DND-41 (cell line): ENCODE results near the gene DNAH14.
"Not testable (repeated sequence)": the region's sequence is repeated elsewhere in the genome, so short reads cannot be mapped to it uniquely, and the experiment has no call there.

Source experiments
- ATAC-seq: fragments of 200-7000 bp; cut with Tn5 transposase; 3 replicates; pipeline ENCODE4 v1.9.1; 2021; ENCODE audit warnings: low read depth; ENCODE audit not compliant: insufficient read depth
- DNase-seq: peaks from one replicate; pipeline ENCODE4 v3.0.0-alpha.2; 2020
- H2AFZ ChIP-seq: 2 replicates; pipeline ENCODE4 v1.6.0; 2012; ENCODE audit warnings: low read depth, low read length
- H3K27ac ChIP-seq: 2 replicates; pipeline ENCODE4 v1.5.1; 2012; ENCODE audit warnings: low read length, inconsistent platforms
- H3K27me3 ChIP-seq: fragments of 200-600 bp; sonication (generic); 2 replicates; pipeline ENCODE4 v1.6.0; 2012; ENCODE audit warnings: low read length, mild to moderate bottlenecking, inconsistent platforms; ENCODE audit not compliant: insufficient read depth, poor library complexity
- H3K36me3 ChIP-seq: 2 replicates; pipeline ENCODE4 v1.5.1; 2012; ENCODE audit warnings: low read length, inconsistent platforms; ENCODE audit not compliant: insufficient read depth
- H3K4me1 ChIP-seq: 2 replicates; pipeline ENCODE4 v1.5.1; 2012; ENCODE audit warnings: mild to moderate bottlenecking, low read length; ENCODE audit not compliant: insufficient read depth
- H3K4me2 ChIP-seq: 2 replicates; pipeline ENCODE4 v1.6.0; 2012; ENCODE audit warnings: mild to moderate bottlenecking, moderate library complexity, low read length, inconsistent platforms; ENCODE audit not compliant: insufficient read depth
- H3K4me3 ChIP-seq, 2 experiments: fragments of 200-600 bp in 1 of 2; shearing (Covaris generic) in 1 of 2; 2 replicates each; pipeline ENCODE4 v1.5.1; 2012 to 2016; ENCODE audit warnings: inconsistent platforms in 2 of 2, low read length in 2 of 2, mild to moderate bottlenecking in 2 of 2, low read depth in 1 of 2, moderate library complexity in 1 of 2
- H3K79me2 ChIP-seq: 2 replicates; pipeline ENCODE4 v1.6.0; 2012; ENCODE audit warnings: low read length, inconsistent platforms; ENCODE audit not compliant: insufficient read depth
- H3K9ac ChIP-seq: 2 replicates; pipeline ENCODE4 v1.6.0; 2012; ENCODE audit warnings: low read depth, mild to moderate bottlenecking, inconsistent platforms, low read length, moderate library complexity
- H3K9me3 ChIP-seq: 2 replicates; pipeline ENCODE4 v1.5.1; 2012; ENCODE audit warnings: low read length, moderate library complexity, mild to moderate bottlenecking, inconsistent platforms; ENCODE audit not compliant: insufficient read depth, severe bottlenecking
- H4K20me1 ChIP-seq: 2 replicates; pipeline ENCODE4 v1.6.0; 2012; ENCODE audit warnings: low read length; ENCODE audit not compliant: insufficient read depth
- CTCF ChIP-seq: IDR thresholded peaks from 2 replicates; pipeline ENCODE4 v1.5.1; 2012; ENCODE audit warnings: borderline replicate concordance, low read length, moderate library complexity, mild to moderate bottlenecking; ENCODE audit not compliant: poor library complexity, severe bottlenecking; ENCODE audit errors: extremely low read depth
- EZH2 ChIP-seq: IDR thresholded peaks from 3 replicates; pipeline ENCODE4 v1.6.1; 2012; ENCODE audit warnings: borderline replicate concordance, low read depth, mild to moderate bottlenecking, moderate library complexity, low read length, inconsistent platforms; ENCODE audit not compliant: severe bottlenecking

DNAH14 gene

GRCh38 chr1:225211694-225212442, 282.4 kb downstream of the DNAH14 start:
- H3K9me3 ChIP-seq, H3K4me2 ChIP-seq, H3K27ac ChIP-seq, H3K4me3 ChIP-seq, H3K4me1 ChIP-seq, H3K9ac ChIP-seq, H3K27me3 ChIP-seq, H3K36me3 ChIP-seq, H4K20me1 ChIP-seq, ATAC-seq, H3K79me2 ChIP-seq, H2AFZ ChIP-seq, DNase-seq: not testable (repeated sequence)

- Histone ChIP-seq H3K79me2 (no peaks in the 10 kb centered on the region), H3K27me3 (no peaks in the 10 kb centered on the region), H3K4me3 (no peak overlapping the region), H2AFZ (no peak overlapping the region), H3K9ac (no peak overlapping the region), H3K36me3 (no peaks in the 10 kb centered on the region), H3K9me3 (no peaks in the 10 kb centered on the region), H3K4me2 (no peak overlapping the region), H3K27ac (no peak overlapping the region), H4K20me1 (no peaks in the 10 kb centered on the region), H3K4me1 (no peaks in the 10 kb centered on the region)
- TF ChIP-seq CTCF: no peak
- TF ChIP-seq EZH2: no peak
- no peak for ATAC-seq
- DNase-seq: no peak
Measured at GRCh38 chr1:225224287-225224686, 294.8 kb downstream of the DNAH14 start.

- no peak for DNase-seq
- Histone ChIP-seq H3K9me3 (no peaks in the 10 kb centered on the region), H3K9ac (no peak overlapping the region), H3K4me1 (no peaks in the 10 kb centered on the region), H3K79me2 (no peaks in the 10 kb centered on the region), H4K20me1 (no peaks in the 10 kb centered on the region), H3K27ac (no peak overlapping the region), H2AFZ (no peak overlapping the region), H3K4me2 (no peak overlapping the region), H3K36me3 (no peaks in the 10 kb centered on the region), H3K4me3 (no peak overlapping the region), H3K27me3 (no peaks in the 10 kb centered on the region)
- TF ChIP-seq CTCF (no peak), EZH2 (no peak)
- no peak for ATAC-seq
Measured at GRCh38 chr1:225225681-225226080, 296.2 kb downstream of the DNAH14 start.

GRCh38 chr1:225228871-225229303, 299.4 kb downstream of the DNAH14 start:
- Histone ChIP-seq H4K20me1 (no peaks in the 10 kb centered on the region), H3K4me2 (no peak overlapping the region), H3K4me1 (no peaks in the 10 kb centered on the region), H3K79me2 (no peaks in the 10 kb centered on the region), H3K27ac (no peak overlapping the region), H3K4me3 (no peak overlapping the region), H3K9me3 (no peaks in the 10 kb centered on the region), H2AFZ (no peak overlapping the region), H3K9ac (no peak overlapping the region), H3K36me3 (no peaks in the 10 kb centered on the region), H3K27me3 (no peaks in the 10 kb centered on the region)
- TF ChIP-seq CTCF (no peak), EZH2 (no peak)
- no peak for DNase-seq
- ATAC-seq: no peak

GRCh38 chr1:225229429-225229828, 300.0 kb downstream of the DNAH14 start:
- not testable (repeated sequence) for H4K20me1 ChIP-seq, DNase-seq, H3K79me2 ChIP-seq, H2AFZ ChIP-seq, H3K9ac ChIP-seq, H3K27me3 ChIP-seq, ATAC-seq, H3K4me3 ChIP-seq, H3K9me3 ChIP-seq, H3K36me3 ChIP-seq, H3K4me2 ChIP-seq, H3K27ac ChIP-seq, H3K4me1 ChIP-seq
